DMS53 (cell line): ENCODE data around the gene SART1.
"Not testable (repeated sequence)": the region's sequence is repeated elsewhere in the genome, so short reads cannot be mapped to it uniquely, and the experiment has no call there.

Experiments
- DNase-seq: peaks from one replicate; lab custom pipeline; 2025; lab: John Stamatoyannopoulos, UW

The SART1 gene

GRCh38 chr11:65934014-65934413, 27.5 kb upstream of the SART1 start:
- no peak for DNase-seq

GRCh38 chr11:65937766-65938165, 23.8 kb upstream of the SART1 start:
- no peak for DNase-seq

GRCh38 chr11:65941720-65942310, 19.7 kb upstream of the SART1 start:
- DNase-seq, result no peak

- DNase-seq, result no peak
Measured at GRCh38 chr11:65942531-65942930, 19.0 kb upstream of the SART1 start.

- DNase-seq, result no peak
Measured at GRCh38 chr11:65944191-65944590, 17.3 kb upstream of the SART1 start.

GRCh38 chr11:65944767-65945166, 16.8 kb upstream of the SART1 start:
- DNase-seq, result no peak

GRCh38 chr11:65945430-65945911, 16.1 kb upstream of the SART1 start, which contains the start of gene TSGA10IP:
TSGA10IP (plus strand) TSS chr11:65945480; CDS start chr11:65945676, 196 bp downstream.
- no peak for DNase-seq

GRCh38 chr11:65945941-65946558, 15.5 kb upstream of the SART1 start:
- peak; percentile 50 for DNase-seq

GRCh38 chr11:65946655-65947054, 14.9 kb upstream of the SART1 start:
- DNase-seq, result no peak

GRCh38 chr11:65947133-65947532, 14.4 kb upstream of the SART1 start:
- no peak for DNase-seq

GRCh38 chr11:65947603-65948125, 13.9 kb upstream of the SART1 start:
- DNase-seq, result no peak

- DNase-seq, result not testable (repeated sequence)
Measured at GRCh38 chr11:65950711-65951110, 10.8 kb upstream of the SART1 start.

GRCh38 chr11:65951641-65952040, 9.9 kb upstream of the SART1 start:
- not testable (repeated sequence) for DNase-seq

GRCh38 chr11:65952052-65952521, 9.4 kb upstream of the SART1 start:
- no peak for DNase-seq

GRCh38 chr11:65953471-65953870, 8.1 kb upstream of the SART1 start:
- no peak for DNase-seq

- no peak for DNase-seq
Measured at GRCh38 chr11:65954771-65955170, 6.8 kb upstream of the SART1 start.

GRCh38 chr11:65958291-65958690, 3.2 kb upstream of the SART1 start:
- DNase-seq, result no peak

GRCh38 chr11:65958774-65959420, 2.6 kb upstream of the SART1 start:
- no peak for DNase-seq

GRCh38 chr11:65960824-65961266, 689 bp upstream of the SART1 start:
- DNase-seq, result no peak

- DNase-seq, result no peak
Measured at GRCh38 chr11:65962141-65962564, 619 bp downstream of the SART1 start.

- DNase-seq, result no peak
Measured at GRCh38 chr11:65964906-65965305, 3.4 kb downstream of the SART1 start.

- no peak for DNase-seq
Measured at GRCh38 chr11:65965986-65966762, 4.6 kb downstream of the SART1 start.
